ENCODE data around the gene PARVG.

The PARVG gene

GRCh38 chr22:44185237-44186120 lies 4.8 kb downstream of the PARVG start:
- FAIRE-seq (no peak), DNase-seq (ENCODE audit: insufficient read length, low spot score) (no peak)
- no peak for TF ChIP-seq CTCF (IDR thresholded peaks at IDR 0.05; ENCODE audit: insufficient read depth, missing control alignments)

- DNase-seq (ENCODE audit: insufficient read length, low spot score) (no peak), FAIRE-seq (no peak)
- no peak for TF ChIP-seq CTCF (IDR thresholded peaks at IDR 0.05; ENCODE audit: insufficient read depth, missing control alignments)
Measured at GRCh38 chr22:44186121-44186510, 5.4 kb downstream of the PARVG start.

- FAIRE-seq (no peak), DNase-seq (ENCODE audit: insufficient read length, low spot score) (no peak)
- TF ChIP-seq CTCF (IDR thresholded peaks at IDR 0.05; ENCODE audit: insufficient read depth, missing control alignments) = no peak
Measured at GRCh38 chr22:44186737-44187136, 6.0 kb downstream of the PARVG start.

- no peak for TF ChIP-seq CTCF (IDR thresholded peaks at IDR 0.05; ENCODE audit: insufficient read depth, missing control alignments)
- DNase-seq (ENCODE audit: insufficient read length, low spot score) (no peak), FAIRE-seq (no peak)
Measured at GRCh38 chr22:44187652-44188230, 7.0 kb downstream of the PARVG start.

- no peak for TF ChIP-seq CTCF (IDR thresholded peaks at IDR 0.05; ENCODE audit: insufficient read depth, missing control alignments)
- FAIRE-seq = no peak
- no peak for DNase-seq (ENCODE audit: insufficient read length, low spot score)
Measured at GRCh38 chr22:44188316-44188715, 7.6 kb downstream of the PARVG start.

- FAIRE-seq (no peak), DNase-seq (ENCODE audit: insufficient read length, low spot score) (no peak)
Measured at GRCh38 chr22:44188986-44189630, 8.4 kb downstream of the PARVG start.

More at GRCh38 chr22:44188986-44189630, 8.4 kb downstream of the PARVG start:
- TF ChIP-seq CTCF (IDR thresholded peaks at IDR 0.05; ENCODE audit: insufficient read depth, missing control alignments) = no peak

Data from D721Med (cell line).